ENCODE measurements around the gene ICA1. TPM values are rescaled to one million over a fixed set of nuclear protein-coding genes. Genes with fewer than 3 reads are reported as not detected.

The ICA1 gene
- total and polyA plus RNA-seq, 2 donors (not counting 3 experiments of a cell fraction or from before 2014, with no cell fraction given) = 19.0 to 47.1 TPM

DNA sequence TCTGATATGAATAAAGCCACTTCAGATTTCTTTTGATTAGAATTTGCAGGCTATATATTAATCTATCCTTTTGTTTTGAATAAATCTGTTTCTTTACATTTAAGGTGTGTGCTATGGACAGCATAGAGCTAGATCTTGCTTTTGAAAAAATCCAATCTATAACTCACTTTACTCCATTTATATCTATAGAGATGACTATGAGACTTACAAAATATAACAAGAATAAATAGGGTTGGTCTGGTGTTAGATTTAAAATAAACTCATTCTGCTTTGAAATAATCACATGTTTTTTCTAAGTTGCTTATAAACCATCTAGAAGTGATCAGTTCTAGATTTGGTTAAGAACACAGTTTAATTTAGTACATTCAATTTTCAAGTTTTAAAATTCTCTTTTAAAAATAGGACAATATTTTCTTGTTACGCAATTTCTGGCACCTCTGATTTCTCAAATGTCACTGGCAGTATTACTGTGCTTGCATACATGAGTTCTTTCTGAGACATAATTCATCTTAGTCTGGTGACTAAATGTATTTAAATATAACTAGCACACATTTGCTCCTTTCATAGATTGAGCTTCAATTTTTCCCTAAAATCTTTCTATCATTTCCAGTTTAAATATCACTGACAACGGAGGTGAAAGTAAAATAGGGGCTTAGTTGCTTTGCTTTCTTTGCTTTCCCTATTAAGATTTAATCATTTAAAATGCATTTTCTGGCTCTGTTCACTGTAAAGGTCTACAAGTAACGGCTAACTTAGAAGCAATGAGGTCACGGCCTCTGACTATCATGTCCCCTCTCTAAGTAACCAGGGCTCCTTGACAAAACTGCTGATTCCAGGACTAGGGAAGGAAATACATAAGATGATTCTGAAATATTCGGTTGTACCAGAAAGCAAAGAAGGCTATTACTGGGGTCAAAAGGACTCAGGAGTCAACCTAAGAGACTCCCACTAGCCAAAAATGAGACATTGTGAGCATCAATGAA is 89.3 kb downstream of the ICA1 start:
- Histone ChIP-seq H4K20me1 (replicated peaks; ENCODE audit: control insufficient read depth, extremely low read depth, insufficient read depth, low read length) (no peaks in the 10 kb centered on the region), H3K36me3 (ENCODE audit: control insufficient read depth in 2 of 2, extremely low read depth in 1 of 2, insufficient read depth in 2 of 2, low read length in 2 of 2) (no peaks in the 10 kb centered on the region), H3K4me2 (ENCODE audit: insufficient read depth, low read length) (no peak overlapping the region), H3K4me1 (ENCODE audit: control insufficient read depth, extremely low read depth, insufficient read depth, low read length) (peaks cover 9% of the 10 kb centered on the region), H3K27me3 (ENCODE audit: control insufficient read depth in 2 of 2, insufficient read depth in 2 of 2, low read length in 2 of 2) (no peaks in the 10 kb centered on the region), H3K9me3 (replicated peaks; ENCODE audit: control insufficient read depth, insufficient read depth, low read length) (no peaks in the 10 kb centered on the region), H3K79me2 (ENCODE audit: control insufficient read depth, insufficient read depth, low read length) (no peaks in the 10 kb centered on the region), H3K4me3 (replicated peaks in 1 of 3; ENCODE audit: insufficient read depth in 1 of 3, low read depth in 1 of 3, low read length in 3 of 3) (no peak overlapping the region), H2AFZ (ENCODE audit: low read depth, low read length) (no peak overlapping the region), H3K9ac (replicated peaks; ENCODE audit: extremely low read depth, insufficient read depth, low read length) (no peak overlapping the region), H3K27ac (ENCODE audit: insufficient read depth, low read depth, low read length) (no peak overlapping the region), H3K9me1 (replicated peaks; ENCODE audit: control insufficient read depth, extremely low read depth, insufficient read depth, low read length) (no peaks in the 10 kb centered on the region)
- no peak for TF ChIP-seq GATA2 (IDR thresholded peaks at IDR 0.05; ENCODE audit: insufficient read depth, insufficient read length, low read depth, low read length)
- DNase-seq (ENCODE audit: low read depth, low spot score) (no peak), FAIRE-seq (no peak)
- BruUV-seq (replicated peaks) = no TSS peak
- intact Hi-C loops (cut with micrococcal nuclease) = no loop called here
- POLR2A ChIA-PET = no interaction called here
- dilution Hi-C loops (cut with MboI; ENCODE audit: extremely low pct_ligation_motif_present, low sequenced_read_pairs) = no loop called here
- CTCF ChIA-PET = no interaction called here

DNA sequence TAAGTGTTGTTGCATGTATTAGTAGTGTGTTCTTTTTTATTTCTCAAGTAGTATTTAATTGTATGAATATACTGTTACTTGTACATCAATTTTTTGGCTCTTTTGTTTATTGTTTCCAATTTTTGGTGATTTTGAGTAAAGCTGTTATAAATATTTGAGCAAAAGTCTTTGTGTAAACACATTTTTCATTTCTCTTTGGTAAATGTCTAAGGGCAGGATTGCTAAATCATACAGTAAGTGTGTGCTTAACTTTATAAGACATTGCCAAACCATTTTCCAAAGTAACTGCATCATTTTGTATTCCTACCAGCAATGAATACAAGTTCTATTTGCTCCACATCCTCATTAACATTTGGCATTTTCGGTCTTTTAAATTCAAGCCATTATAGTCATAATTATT is 92.8 kb downstream of the ICA1 start:
- intact Hi-C loops (cut with micrococcal nuclease) = no loop called here
- Histone ChIP-seq H3K4me3 (replicated peaks in 1 of 3; ENCODE audit: insufficient read depth in 1 of 3, low read depth in 1 of 3, low read length in 3 of 3) (no peak overlapping the region), H3K27me3 (ENCODE audit: control insufficient read depth in 2 of 2, insufficient read depth in 2 of 2, low read length in 2 of 2) (no peaks in the 10 kb centered on the region), H3K4me1 (ENCODE audit: control insufficient read depth, extremely low read depth, insufficient read depth, low read length) (no peaks in the 10 kb centered on the region), H3K9me3 (replicated peaks; ENCODE audit: control insufficient read depth, insufficient read depth, low read length) (no peaks in the 10 kb centered on the region), H3K9ac (replicated peaks; ENCODE audit: extremely low read depth, insufficient read depth, low read length) (no peak overlapping the region), H4K20me1 (replicated peaks; ENCODE audit: control insufficient read depth, extremely low read depth, insufficient read depth, low read length) (no peaks in the 10 kb centered on the region), H3K27ac (ENCODE audit: insufficient read depth, low read depth, low read length) (no peak overlapping the region), H3K9me1 (replicated peaks; ENCODE audit: control insufficient read depth, extremely low read depth, insufficient read depth, low read length) (no peaks in the 10 kb centered on the region), H3K79me2 (ENCODE audit: control insufficient read depth, insufficient read depth, low read length) (no peaks in the 10 kb centered on the region), H2AFZ (ENCODE audit: low read depth, low read length) (no peak overlapping the region), H3K4me2 (ENCODE audit: insufficient read depth, low read length) (no peak overlapping the region), H3K36me3 (ENCODE audit: control insufficient read depth in 2 of 2, extremely low read depth in 1 of 2, insufficient read depth in 2 of 2, low read length in 2 of 2) (no peaks in the 10 kb centered on the region)
- CTCF ChIA-PET = interaction anchor here (1.4 kb wide), 1 partner anchor 21 kb away, joined by 4 read pairs; no protein-coding TSS in a partner anchor
- no peak for FAIRE-seq
- TF ChIP-seq POLR2AphosphoS5 (IDR thresholded peaks at IDR 0.05; ENCODE audit: insufficient read depth, low read depth, low read length) (no peak), EZH2 (IDR thresholded peaks at IDR 0.05; ENCODE audit: borderline replicate concordance, low read depth, low read length, severe bottlenecking) (no peak)
- TF ChIP-seq, protein P1, sequence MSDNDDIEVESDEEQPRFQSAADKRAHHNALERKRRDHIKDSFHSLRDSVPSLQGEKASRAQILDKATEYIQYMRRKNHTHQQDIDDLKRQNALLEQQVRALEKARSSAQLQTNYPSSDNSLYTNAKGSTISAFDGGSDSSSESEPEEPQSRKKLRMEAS (IDR thresholded peaks at IDR 0.05; ENCODE audit: insufficient read depth, insufficient read length) = no peak
- TF ChIP-seq, protein P2, sequence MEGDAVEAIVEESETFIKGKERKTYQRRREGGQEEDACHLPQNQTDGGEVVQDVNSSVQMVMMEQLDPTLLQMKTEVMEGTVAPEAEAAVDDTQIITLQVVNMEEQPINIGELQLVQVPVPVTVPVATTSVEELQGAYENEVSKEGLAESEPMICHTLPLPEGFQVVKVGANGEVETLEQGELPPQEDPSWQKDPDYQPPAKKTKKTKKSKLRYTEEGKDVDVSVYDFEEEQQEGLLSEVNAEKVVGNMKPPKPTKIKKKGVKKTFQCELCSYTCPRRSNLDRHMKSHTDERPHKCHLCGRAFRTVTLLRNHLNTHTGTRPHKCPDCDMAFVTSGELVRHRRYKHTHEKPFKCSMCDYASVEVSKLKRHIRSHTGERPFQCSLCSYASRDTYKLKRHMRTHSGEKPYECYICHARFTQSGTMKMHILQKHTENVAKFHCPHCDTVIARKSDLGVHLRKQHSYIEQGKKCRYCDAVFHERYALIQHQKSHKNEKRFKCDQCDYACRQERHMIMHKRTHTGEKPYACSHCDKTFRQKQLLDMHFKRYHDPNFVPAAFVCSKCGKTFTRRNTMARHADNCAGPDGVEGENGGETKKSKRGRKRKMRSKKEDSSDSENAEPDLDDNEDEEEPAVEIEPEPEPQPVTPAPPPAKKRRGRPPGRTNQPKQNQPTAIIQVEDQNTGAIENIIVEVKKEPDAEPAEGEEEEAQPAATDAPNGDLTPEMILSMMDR (IDR thresholded peaks at IDR 0.05; ENCODE audit: extremely low read depth in 1 of 2, insufficient read depth in 1 of 2, low read depth in 1 of 2, low read length in 2 of 2) = no peak
- dilution Hi-C loops (cut with MboI; ENCODE audit: extremely low pct_ligation_motif_present, low sequenced_read_pairs) = no loop called here
- DNase-seq (ENCODE audit: low read depth, low spot score) = no peak
- POLR2A ChIA-PET = no interaction called here
- no TSS peak for BruUV-seq (replicated peaks)

Data from endothelial cell of umbilical vein (primary cell).